Activated naive CD8-positive, alpha-beta T cell (primary cell): Measurements from ENCODE around the gene GLIS2.

Experiments
- H3K27ac Mint-ChIP-seq: one replicate; pipeline ENCODE4 v1.8.0; 2021; ENCODE audit warnings: mixed read lengths
- H3K27me3 Mint-ChIP-seq: one replicate; pipeline ENCODE4 v1.8.0; 2021; ENCODE audit warnings: mixed read lengths
- H3K36me3 Mint-ChIP-seq: one replicate; pipeline ENCODE4 v1.8.0; 2021; ENCODE audit warnings: mixed read lengths
- H3K4me1 Mint-ChIP-seq: one replicate; pipeline ENCODE4 v1.8.0; 2021; ENCODE audit warnings: low read depth, mixed read lengths
- H3K4me3 Mint-ChIP-seq: one replicate; pipeline ENCODE4 v1.8.0; 2021; ENCODE audit warnings: mild to moderate bottlenecking, mixed read lengths
- H3K9me3 Mint-ChIP-seq: one replicate; pipeline ENCODE4 v1.8.0; 2021; ENCODE audit warnings: low read depth, mixed read lengths

Gene GLIS2

DNA sequence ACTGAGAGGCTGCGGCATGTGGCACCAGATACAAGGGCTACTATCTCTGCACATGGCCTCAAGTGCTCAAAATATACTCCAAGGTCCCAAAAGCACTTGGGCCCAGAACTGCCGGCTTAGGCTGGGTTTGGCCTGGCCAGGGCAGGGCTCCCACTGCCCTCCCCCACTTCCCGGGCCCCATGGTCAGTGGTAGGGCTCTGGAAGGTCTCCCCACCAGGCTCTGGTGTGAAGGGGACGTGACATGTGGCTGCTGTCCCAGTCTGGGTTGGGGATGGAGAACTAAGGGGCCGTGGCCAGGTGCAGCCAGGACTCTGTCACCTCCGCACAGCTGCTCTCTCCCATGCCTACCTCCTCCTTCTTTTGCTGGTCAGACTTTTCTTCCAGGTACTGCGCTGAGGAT lies 41.0 kb downstream of the GLIS2 start:
- H3K4me1 Mint-ChIP-seq = peaks cover 1% of the 10 kb centered on the region
- H3K27ac Mint-ChIP-seq = no peak overlapping the region
- no peaks in the 10 kb centered on the region for H3K9me3 Mint-ChIP-seq
- no peaks in the 10 kb centered on the region for H3K36me3 Mint-ChIP-seq
- no peaks in the 10 kb centered on the region for H3K27me3 Mint-ChIP-seq
- H3K4me3 Mint-ChIP-seq = no peak overlapping the region

DNA sequence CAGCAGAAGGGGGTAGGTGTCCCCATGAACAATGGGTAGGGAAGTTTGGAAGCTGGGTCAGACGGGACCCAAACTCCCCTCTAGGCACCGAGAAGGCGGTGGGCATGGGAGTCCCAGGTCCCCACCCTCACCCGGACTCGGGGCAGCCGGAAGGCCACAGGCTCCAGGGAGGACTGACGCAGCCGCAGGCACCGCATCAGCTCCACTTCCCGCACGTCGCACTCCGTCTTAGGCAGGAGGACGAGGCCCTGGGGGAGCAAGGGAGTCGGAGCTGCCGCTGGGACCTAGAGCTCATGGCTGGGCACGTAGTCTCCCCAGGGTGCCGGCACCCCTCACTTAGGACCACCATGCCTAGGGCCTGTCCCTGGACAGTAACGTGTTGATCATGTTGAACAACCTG lies 42.4 kb downstream of the GLIS2 start:
- no peak overlapping the region for H3K27ac Mint-ChIP-seq
- no peak overlapping the region for H3K4me3 Mint-ChIP-seq
- no peaks in the 10 kb centered on the region for H3K9me3 Mint-ChIP-seq
- no peaks in the 10 kb centered on the region for H3K4me1 Mint-ChIP-seq
- H3K36me3 Mint-ChIP-seq = no peaks in the 10 kb centered on the region
- no peaks in the 10 kb centered on the region for H3K27me3 Mint-ChIP-seq

DNA sequence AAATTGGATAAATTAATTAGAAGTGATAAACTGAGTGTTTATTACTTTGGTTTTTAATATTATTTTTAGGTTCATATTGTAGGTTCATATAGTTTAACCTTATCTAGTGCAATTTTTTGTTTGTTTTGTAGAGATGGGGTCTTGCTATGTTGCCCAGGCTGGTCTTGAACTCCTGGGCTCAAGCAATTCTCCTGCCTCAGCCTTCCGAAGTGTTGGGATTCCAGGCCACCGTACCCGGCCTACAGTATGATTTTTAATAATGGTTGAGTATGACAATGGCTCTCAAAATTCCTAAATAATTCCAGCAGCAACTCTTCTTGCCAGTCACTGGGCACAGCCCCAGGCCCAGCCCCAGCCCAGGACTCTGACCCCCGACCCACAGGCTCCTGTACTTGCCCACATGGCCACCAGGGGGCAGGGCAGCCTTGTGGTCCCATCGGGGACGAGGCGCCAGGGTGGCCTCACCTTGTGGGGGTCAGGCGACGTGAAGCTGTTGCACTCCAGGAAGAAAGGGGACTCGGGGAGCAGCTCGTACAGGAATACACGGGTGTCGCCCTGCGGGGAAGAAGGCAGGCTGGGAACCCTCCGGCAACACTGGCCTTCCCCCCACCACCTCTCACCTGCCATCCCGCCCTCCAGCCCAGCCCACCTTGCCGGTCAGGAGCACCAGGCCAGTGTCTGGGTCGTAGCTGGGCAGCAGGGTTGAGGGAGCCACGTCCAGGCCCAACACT lies 43.1 kb downstream of the GLIS2 start:
- no peak overlapping the region for H3K27ac Mint-ChIP-seq
- no peaks in the 10 kb centered on the region for H3K27me3 Mint-ChIP-seq
- no peaks in the 10 kb centered on the region for H3K9me3 Mint-ChIP-seq
- no peak overlapping the region for H3K4me3 Mint-ChIP-seq
- no peaks in the 10 kb centered on the region for H3K36me3 Mint-ChIP-seq
- no peaks in the 10 kb centered on the region for H3K4me1 Mint-ChIP-seq

DNA sequence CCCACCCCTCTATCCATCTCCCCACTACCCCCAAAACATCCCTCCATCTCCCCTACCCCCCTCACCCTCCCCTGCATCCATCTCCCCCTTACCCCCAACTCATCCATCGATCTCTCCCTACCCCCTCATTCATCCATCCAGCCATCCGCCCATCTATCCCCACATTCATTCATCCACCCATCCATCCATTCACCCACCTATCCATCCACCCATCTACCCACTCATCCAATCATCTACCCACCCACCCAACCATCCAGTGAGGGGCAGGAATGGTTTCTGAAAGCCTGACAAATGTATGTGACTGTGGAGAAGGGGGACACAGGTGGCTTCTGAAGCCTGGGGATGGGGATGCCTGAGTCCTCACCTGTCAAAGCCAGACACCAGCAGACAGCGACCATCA lies 44.0 kb downstream of the GLIS2 start:
- Mint-ChIP-seq H3K4me1 (no peaks in the 10 kb centered on the region), H3K27ac (no peak overlapping the region), H3K9me3 (no peaks in the 10 kb centered on the region), H3K27me3 (no peaks in the 10 kb centered on the region), H3K36me3 (no peaks in the 10 kb centered on the region), H3K4me3 (no peak overlapping the region)

DNA sequence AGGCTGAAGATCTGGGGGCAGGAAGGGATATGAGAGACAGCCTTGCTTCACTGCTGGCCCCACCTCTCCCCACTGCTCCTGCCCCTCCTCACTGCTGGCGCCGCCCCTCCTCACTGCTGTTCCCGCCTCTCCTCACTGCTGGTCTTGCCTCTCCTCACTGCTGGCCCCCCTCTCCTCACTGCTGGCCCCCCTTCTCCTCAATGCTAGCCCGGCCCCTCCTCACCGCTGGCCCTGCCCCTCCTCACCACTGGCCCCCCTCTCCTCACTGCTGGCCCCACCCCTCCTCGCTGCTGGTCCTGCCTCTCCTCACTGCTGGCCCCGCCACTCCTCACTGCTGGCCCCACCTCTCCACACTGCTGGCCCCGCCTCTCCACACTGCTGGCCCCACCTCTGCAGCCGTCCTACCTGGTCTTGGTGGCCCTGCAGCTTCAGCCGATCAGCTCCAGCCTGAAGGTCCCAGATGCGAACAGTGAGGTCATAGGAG lies 44.7 kb downstream of the GLIS2 start:
- no peaks in the 10 kb centered on the region for H3K4me1 Mint-ChIP-seq
- no peak overlapping the region for H3K27ac Mint-ChIP-seq
- H3K9me3 Mint-ChIP-seq = no peaks in the 10 kb centered on the region
- no peaks in the 10 kb centered on the region for H3K27me3 Mint-ChIP-seq
- H3K4me3 Mint-ChIP-seq = no peak overlapping the region
- H3K36me3 Mint-ChIP-seq = no peaks in the 10 kb centered on the region

DNA sequence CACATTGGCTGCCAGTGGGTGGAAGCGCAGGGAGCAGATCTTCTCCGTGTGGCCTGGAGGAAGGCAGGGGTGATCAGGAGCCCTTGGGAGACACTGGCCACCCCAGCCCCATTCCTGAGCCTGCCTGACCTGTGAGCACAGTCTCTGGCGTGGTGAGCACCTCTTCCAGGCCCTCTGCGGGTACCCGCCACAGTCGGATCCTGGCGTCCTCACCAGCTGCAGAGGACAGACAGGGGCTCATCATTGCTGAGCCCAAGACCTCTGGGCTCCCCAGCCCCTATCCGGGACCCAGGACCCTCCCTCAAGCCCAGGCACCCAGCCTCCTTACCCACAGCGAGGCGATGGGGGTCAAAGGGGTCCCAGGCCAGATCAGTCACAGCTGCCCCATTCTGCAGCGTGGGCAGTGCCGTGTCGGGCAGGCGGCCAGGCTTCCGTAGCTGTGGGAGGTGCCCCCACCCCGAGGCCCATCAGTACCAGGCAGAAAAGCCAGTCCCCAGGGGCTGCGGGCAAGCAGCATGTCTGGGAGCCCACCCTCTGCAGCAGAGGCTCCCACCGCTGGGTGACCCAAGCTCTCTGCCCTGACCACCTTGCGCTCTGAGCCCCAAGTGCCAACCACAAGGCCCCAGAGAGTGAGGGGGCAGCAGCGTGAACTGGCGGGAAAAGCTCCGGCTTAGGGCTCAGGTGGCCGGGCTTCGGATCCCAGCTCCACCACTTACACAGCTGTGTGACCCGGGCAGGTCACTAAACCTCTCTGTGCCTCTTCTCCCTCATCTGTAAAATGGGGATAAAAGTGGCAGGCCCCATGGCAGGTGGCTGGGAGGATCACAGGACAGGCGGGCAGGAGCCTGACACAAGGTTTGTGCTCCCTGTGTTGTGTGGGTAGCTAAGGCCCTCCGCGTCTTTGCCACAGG lies 45.4 kb downstream of the GLIS2 start:
- Mint-ChIP-seq H3K27ac (no peak overlapping the region), H3K9me3 (no peaks in the 10 kb centered on the region), H3K27me3 (no peaks in the 10 kb centered on the region), H3K4me1 (no peaks in the 10 kb centered on the region), H3K4me3 (no peak overlapping the region), H3K36me3 (no peaks in the 10 kb centered on the region)

DNA sequence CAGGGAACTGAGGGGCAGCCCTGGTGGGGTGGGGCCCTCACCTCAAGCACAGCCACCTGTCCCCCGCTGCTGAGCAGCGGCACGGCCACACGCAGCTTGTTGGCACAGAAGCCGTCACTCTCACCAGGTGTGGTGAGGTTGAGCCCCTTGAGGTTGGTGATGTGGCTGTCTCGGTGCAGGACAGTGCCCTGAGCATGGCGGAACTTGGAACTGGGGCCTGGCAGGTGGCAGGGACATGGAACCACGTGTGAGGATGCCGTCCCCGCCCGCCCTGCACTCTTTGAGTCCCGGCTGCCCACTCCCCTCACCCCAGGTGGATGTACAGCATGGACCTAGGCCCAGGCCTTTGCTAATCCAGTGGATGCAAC lies 46.1 kb downstream of the GLIS2 start:
- H3K4me1 Mint-ChIP-seq = no peaks in the 10 kb centered on the region
- no peaks in the 10 kb centered on the region for H3K27me3 Mint-ChIP-seq
- no peak overlapping the region for H3K27ac Mint-ChIP-seq

DNA sequence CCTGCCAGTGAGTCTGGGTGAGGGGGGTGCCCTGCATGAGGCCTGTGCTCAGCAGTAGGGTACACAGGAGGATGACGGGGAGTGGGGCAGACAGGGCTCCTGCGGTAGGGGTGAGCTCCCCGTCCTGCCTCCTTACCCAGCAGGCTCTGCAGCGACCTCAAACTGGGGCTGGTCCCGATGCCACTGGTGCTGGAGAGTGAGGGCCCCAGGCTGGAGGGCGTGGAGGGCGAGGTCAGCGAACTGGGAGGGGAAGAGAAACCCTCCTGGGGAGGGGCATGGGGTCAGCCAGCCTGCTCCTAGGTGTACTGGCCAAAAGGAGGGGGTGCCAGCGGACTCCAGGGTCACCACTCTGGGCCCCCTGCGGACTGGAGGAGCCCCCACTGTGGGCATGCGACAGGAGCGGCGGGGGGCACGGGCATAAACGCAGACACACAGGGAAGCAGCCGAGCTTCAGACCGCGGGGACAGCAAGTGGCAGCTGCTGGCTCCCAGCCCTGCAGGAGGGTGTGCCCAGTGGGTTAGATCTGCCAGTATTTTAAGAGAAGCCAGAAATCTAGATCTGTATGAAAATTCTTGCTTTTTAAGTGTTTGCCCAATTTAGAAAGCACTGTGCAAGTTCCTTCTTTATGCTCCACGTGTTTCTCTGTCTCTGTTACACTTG lies 46.7 kb downstream of the GLIS2 start:
- Mint-ChIP-seq H3K4me1 (peaks cover 1% of the 10 kb centered on the region), H3K27ac (no peak overlapping the region)

More for the DNA sequence above, 46.1 kb downstream of the GLIS2 start:
- no peaks in the 10 kb centered on the region for H3K36me3 Mint-ChIP-seq
- H3K9me3 Mint-ChIP-seq = no peaks in the 10 kb centered on the region
- no peak overlapping the region for H3K4me3 Mint-ChIP-seq

DNA sequence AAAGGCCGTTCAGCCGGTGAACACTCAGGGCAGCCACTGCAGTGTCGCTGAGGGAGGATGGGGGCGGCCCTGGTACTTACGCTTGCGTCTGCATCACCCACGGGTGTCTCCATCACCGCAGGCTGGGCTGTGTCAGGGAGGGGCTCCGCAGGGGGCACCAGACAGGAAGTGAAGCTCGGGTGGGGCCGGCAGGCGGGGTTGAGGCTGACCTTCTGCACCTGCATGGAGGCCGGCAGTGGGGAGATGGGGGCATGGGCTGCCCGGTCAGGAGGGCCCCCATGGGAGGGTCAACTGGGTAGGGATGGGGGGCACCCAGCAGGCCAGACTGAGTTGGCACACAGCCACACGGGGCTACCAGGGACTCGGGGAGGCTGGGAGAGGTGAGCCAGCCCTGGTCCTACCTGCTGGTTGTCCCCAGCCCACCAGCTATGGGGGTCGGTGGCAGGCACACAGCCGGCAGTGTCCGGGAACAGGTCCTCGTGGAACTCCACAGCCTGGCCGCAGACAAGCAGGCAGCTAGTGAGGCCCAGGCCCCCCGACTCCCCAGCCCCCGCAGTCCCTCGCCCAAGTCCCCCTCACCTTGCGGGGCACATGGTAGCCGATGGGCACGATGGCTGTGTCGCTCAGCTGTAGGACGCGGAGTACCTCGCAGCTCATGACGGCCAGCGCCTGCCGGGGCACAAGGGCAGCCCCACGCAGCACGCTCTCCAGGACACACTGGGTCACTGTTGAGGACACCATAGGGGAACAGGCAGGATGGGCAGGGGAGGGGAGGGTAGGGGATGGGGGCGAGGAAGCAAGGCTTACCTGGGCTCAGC lies 48.5 kb downstream of the GLIS2 start:
- H3K27ac Mint-ChIP-seq = no peak overlapping the region
- H3K36me3 Mint-ChIP-seq = no peaks in the 10 kb centered on the region
- H3K4me3 Mint-ChIP-seq = no peak overlapping the region
- H3K9me3 Mint-ChIP-seq = no peaks in the 10 kb centered on the region
- H3K4me1 Mint-ChIP-seq = peaks cover 2% of the 10 kb centered on the region
- no peaks in the 10 kb centered on the region for H3K27me3 Mint-ChIP-seq

More for the DNA sequence above, 46.7 kb downstream of the GLIS2 start:
- H3K27me3 Mint-ChIP-seq = no peaks in the 10 kb centered on the region
- no peaks in the 10 kb centered on the region for H3K9me3 Mint-ChIP-seq
- H3K36me3 Mint-ChIP-seq = no peaks in the 10 kb centered on the region
- no peak overlapping the region for H3K4me3 Mint-ChIP-seq

DNA sequence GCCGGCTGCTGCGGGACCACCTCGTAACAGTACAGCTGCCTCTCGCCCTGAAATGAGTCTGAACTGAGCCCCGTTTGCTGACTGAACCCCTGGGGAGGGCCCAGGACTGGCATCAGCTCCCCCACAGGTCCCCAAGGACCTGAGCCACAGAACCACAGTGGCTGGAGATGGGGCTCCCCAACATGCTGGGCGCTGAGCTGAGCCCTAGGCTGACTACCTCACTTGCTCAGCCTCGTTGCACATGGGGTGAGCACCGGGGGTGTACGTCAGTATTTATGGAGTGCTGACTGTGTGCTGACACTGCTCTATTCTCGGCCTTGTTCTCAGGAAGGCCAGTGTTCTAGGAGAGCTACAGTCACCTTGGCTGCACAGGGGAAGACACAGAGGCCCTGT lies 49.1 kb downstream of the GLIS2 start:
- H3K27ac Mint-ChIP-seq = no peak overlapping the region
- H3K9me3 Mint-ChIP-seq = no peaks in the 10 kb centered on the region
- peaks cover 2% of the 10 kb centered on the region for H3K4me1 Mint-ChIP-seq
- H3K36me3 Mint-ChIP-seq = no peaks in the 10 kb centered on the region
- no peaks in the 10 kb centered on the region for H3K27me3 Mint-ChIP-seq
- H3K4me3 Mint-ChIP-seq = no peak overlapping the region

DNA sequence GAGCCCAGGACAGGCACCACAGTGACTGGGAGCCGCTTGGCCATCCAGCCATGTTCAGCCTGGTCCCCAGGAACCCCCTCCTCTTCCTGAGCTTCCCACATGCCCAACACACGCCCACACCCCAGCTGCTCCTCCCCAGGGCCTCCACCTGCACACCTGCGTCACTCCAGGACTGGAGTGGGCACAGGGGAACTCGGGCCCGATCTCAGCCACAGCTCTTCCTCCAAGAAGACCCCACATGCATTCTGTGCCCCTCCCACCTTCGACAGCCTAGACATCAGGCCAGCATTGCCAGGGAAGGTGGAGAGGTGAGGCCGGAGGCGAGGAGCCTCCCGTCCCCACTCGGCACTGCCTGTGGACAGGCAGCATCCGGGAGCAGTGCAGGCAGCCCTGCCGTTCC lies 49.7 kb downstream of the GLIS2 start:
- H3K4me3 Mint-ChIP-seq = no peak overlapping the region
- peaks cover 2% of the 10 kb centered on the region for H3K4me1 Mint-ChIP-seq
- no peaks in the 10 kb centered on the region for H3K36me3 Mint-ChIP-seq
- no peaks in the 10 kb centered on the region for H3K27me3 Mint-ChIP-seq
- no peak overlapping the region for H3K27ac Mint-ChIP-seq
- no peaks in the 10 kb centered on the region for H3K9me3 Mint-ChIP-seq

DNA sequence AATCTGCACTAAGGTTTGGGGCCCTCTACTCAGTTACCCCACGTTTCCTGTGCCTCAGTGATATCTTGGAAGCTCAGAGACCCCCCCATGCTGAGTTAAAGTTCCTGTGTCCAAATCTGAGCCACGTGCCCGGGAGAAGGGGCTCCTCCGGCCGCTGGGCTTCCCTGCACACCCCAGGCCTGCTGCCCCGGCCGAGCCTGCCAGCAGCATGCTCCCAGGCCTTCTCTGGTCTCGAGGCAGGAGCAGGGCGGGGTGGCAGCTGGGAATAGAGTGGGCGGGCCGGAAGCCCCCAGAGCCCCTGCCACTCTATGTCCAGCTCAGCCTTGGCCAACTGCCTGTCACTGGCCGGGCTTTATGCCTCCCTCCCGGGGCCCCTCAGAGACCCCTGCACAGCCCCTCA lies 50.1 kb downstream of the GLIS2 start:
- no peak overlapping the region for H3K4me3 Mint-ChIP-seq
- no peaks in the 10 kb centered on the region for H3K9me3 Mint-ChIP-seq
- H3K27ac Mint-ChIP-seq = no peak overlapping the region
- no peaks in the 10 kb centered on the region for H3K36me3 Mint-ChIP-seq
- peaks cover 2% of the 10 kb centered on the region for H3K4me1 Mint-ChIP-seq
- no peaks in the 10 kb centered on the region for H3K27me3 Mint-ChIP-seq

DNA sequence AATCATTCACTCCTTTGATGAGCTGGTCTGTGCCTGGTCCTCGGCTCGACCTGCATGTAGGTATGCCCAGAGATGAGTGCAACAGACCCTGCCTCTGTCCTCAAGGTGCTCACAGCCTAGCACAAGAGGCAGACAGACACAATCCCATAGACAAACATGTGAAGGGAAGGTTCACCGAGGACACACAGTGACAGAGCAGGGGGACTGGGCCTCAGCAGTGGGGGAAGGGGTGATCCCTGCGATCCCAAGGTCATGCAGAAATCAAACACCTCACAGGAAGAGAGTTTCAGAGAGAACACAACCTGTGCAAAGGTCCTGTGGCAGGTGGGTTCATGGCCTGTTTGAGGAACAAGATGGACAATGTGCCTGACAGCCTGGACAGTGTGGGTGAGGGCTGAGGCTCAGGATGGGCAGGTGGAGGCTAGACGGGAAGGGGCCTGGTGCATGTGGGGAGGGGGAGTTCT lies 51.6 kb downstream of the GLIS2 start:
- Mint-ChIP-seq H3K36me3 (no peaks in the 10 kb centered on the region), H3K4me3 (no peak overlapping the region), H3K27ac (peak overlapping the region; percentile 34), H3K4me1 (peaks cover 7% of the 10 kb centered on the region), H3K27me3 (no peaks in the 10 kb centered on the region), H3K9me3 (no peaks in the 10 kb centered on the region)

DNA sequence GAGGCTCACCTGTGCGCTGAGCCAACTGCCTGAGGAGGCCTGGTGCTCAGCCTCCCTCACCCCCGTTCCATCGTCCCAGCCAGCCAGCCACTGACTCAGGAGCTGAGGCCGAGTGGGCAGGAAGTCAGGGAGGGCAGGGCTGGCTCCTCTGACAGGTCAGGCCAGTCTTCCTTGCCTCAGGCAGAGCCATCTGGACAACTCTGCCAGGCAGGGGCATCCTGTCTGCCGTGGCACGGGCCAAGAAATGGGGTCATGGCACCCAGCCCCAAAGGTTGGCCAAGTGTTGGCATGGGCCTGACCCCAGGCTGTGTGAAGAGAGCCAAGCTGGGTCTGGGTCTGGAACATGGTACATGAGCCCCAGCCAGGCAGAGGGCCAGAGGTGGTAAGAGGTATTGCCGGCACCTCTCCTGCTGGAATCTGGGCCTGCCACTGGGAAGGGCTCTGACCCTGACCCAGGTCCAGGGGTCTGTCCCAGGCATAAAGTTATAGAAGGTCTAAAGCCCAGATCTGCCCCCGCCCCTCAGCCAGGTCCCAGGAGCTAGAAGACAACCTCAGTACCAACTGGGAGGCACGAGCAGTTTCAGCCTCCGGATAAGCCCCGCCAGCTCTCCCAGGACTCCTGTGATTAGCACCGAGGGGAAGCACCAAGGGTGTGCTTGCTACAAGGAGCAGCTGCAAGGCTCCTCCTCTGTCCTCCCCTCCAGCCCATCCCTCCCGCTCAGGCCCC lies 53.3 kb downstream of the GLIS2 start:
- no peak overlapping the region for H3K27ac Mint-ChIP-seq
- peaks cover 15% of the 10 kb centered on the region for H3K4me1 Mint-ChIP-seq
- H3K36me3 Mint-ChIP-seq = no peaks in the 10 kb centered on the region
- H3K4me3 Mint-ChIP-seq = no peak overlapping the region
- H3K27me3 Mint-ChIP-seq = no peaks in the 10 kb centered on the region
- no peaks in the 10 kb centered on the region for H3K9me3 Mint-ChIP-seq
